ENCODE results near the gene UXT. TPM values are rescaled to one million over a fixed set of nuclear protein-coding genes. Genes with fewer than 3 reads are reported as not detected.
"Not testable (repeated sequence)": the region's sequence is repeated elsewhere in the genome, so short reads cannot be mapped to it uniquely, and the experiment has no call there.

The UXT gene
- polyA plus RNA-seq, 4 donors = 131 to 221 (median 168) TPM

GRCh38 chrX:47608130-47608810 is 50.7 kb downstream of the UXT start:
- no peaks in the 10 kb centered on the region for H3K4me1 ChIP-seq (ENCODE audit: control insufficient read depth in 3 of 3, insufficient read depth in 2 of 3, low read depth in 1 of 3, low read length in 2 of 3)
- H3K27me3 ChIP-seq (ENCODE audit: control insufficient read depth in 3 of 3, insufficient read depth in 3 of 3, low read length in 3 of 3) = no peaks in the 10 kb centered on the region
- H3K9me3 ChIP-seq (ENCODE audit: control insufficient read depth in 2 of 2, insufficient read depth in 1 of 2, low read depth in 1 of 2, low read length in 1 of 2) = no peaks in the 10 kb centered on the region
- no peak overlapping the region for H3K27ac ChIP-seq (ENCODE audit: low read depth in 1 of 3, low read length in 2 of 3)
- no peak for DNase-seq
- WGBS, 3 donors = 39 to 59% (median 50%) methylated on average over 8 to 9 of the region's 9 CpGs
- no peak for FAIRE-seq
- no peak overlapping the region for H3K4me3 ChIP-seq (ENCODE audit: low read depth in 1 of 3, low read length in 3 of 3)
- no peaks in the 10 kb centered on the region for H3K36me3 ChIP-seq (ENCODE audit: control insufficient read depth in 3 of 3, insufficient read depth in 2 of 3, low read depth in 1 of 3, low read length in 3 of 3)

GRCh38 chrX:47607091-47607490 is 51.9 kb downstream of the UXT start:
- no peak overlapping the region for H3K27ac ChIP-seq (ENCODE audit: low read depth in 1 of 3, low read length in 2 of 3)
- no peaks in the 10 kb centered on the region for H3K4me1 ChIP-seq (ENCODE audit: control insufficient read depth in 3 of 3, insufficient read depth in 2 of 3, low read depth in 1 of 3, low read length in 2 of 3)
- no peaks in the 10 kb centered on the region for H3K36me3 ChIP-seq (ENCODE audit: control insufficient read depth in 3 of 3, insufficient read depth in 2 of 3, low read depth in 1 of 3, low read length in 3 of 3)
- DNase-seq (no peak), FAIRE-seq (no peak)
- H3K4me3 ChIP-seq (ENCODE audit: low read depth in 1 of 3, low read length in 3 of 3) = no peak overlapping the region
- no peaks in the 10 kb centered on the region for H3K9me3 ChIP-seq (ENCODE audit: control insufficient read depth in 2 of 2, insufficient read depth in 1 of 2, low read depth in 1 of 2, low read length in 1 of 2)
- H3K27me3 ChIP-seq (ENCODE audit: control insufficient read depth in 3 of 3, insufficient read depth in 3 of 3, low read length in 3 of 3) = no peaks in the 10 kb centered on the region

- DNase-seq (no peak), FAIRE-seq (no peak)
- no peaks in the 10 kb centered on the region for H3K9me3 ChIP-seq (ENCODE audit: control insufficient read depth in 2 of 2, insufficient read depth in 1 of 2, low read depth in 1 of 2, low read length in 1 of 2)
- 48 to 62% (median 60%) methylated on average over 9 of the region's 9 CpGs for WGBS, 3 donors
- H3K27me3 ChIP-seq (ENCODE audit: control insufficient read depth in 3 of 3, insufficient read depth in 3 of 3, low read length in 3 of 3) = no peaks in the 10 kb centered on the region
- H3K4me3 ChIP-seq (ENCODE audit: low read depth in 1 of 3, low read length in 3 of 3) = no peak overlapping the region
- H3K4me1 ChIP-seq (ENCODE audit: control insufficient read depth in 3 of 3, insufficient read depth in 2 of 3, low read depth in 1 of 3, low read length in 2 of 3) = no peaks in the 10 kb centered on the region
- H3K36me3 ChIP-seq (ENCODE audit: control insufficient read depth in 3 of 3, insufficient read depth in 2 of 3, low read depth in 1 of 3, low read length in 3 of 3) = no peaks in the 10 kb centered on the region
- H3K27ac ChIP-seq (ENCODE audit: low read depth in 1 of 3, low read length in 2 of 3) = no peak overlapping the region
Observed at GRCh38 chrX:47605024-47605423, 54.0 kb downstream of the UXT start.

GRCh38 chrX:47603125-47603524 is 55.9 kb downstream of the UXT start:
- whole genome bisulfite sequencing, 3 donors = 82 to 100% (median 98%) methylated on average over 4 of the region's 4 CpGs
- not testable (repeated sequence) for H3K4me1 ChIP-seq (ENCODE audit: control insufficient read depth in 3 of 3, insufficient read depth in 2 of 3, low read depth in 1 of 3, low read length in 2 of 3); H3K27ac ChIP-seq (ENCODE audit: low read depth in 1 of 3, low read length in 2 of 3); H3K9me3 ChIP-seq (ENCODE audit: control insufficient read depth in 2 of 2, insufficient read depth in 1 of 2, low read depth in 1 of 2, low read length in 1 of 2); H3K36me3 ChIP-seq (ENCODE audit: control insufficient read depth in 3 of 3, insufficient read depth in 2 of 3, low read depth in 1 of 3, low read length in 3 of 3); DNase-seq; H3K4me3 ChIP-seq (ENCODE audit: low read depth in 1 of 3, low read length in 3 of 3); FAIRE-seq; H3K27me3 ChIP-seq (ENCODE audit: control insufficient read depth in 3 of 3, insufficient read depth in 3 of 3, low read length in 3 of 3)

Other genes starting within 250 kb of the UXT start
- 1 to 10 TPM; 2.9 to 7.2 (median 3.1) TPM for gene ZNF41, start 176.0 kb downstream of the UXT start, polyA plus RNA-seq
- 10 to 100 TPM; 43.0 to 92.1 (median 68.6) TPM for gene ARAF, start 98.0 kb downstream of the UXT start, polyA plus RNA-seq
- gene TIMP1, start 76.7 kb downstream of the UXT start, polyA plus RNA-seq = 100 to 1,000 TPM in 1 of 4 donors, 10 to 100 TPM in 3; 19.5 to 196 (median 61.8) TPM
- gene SYN1, start 39.3 kb downstream of the UXT start, polyA plus RNA-seq = 1 to 10 TPM in 2 of 4 donors, under 1 TPM in 1, not detected in 1; 0.27 to 3.0 (median 1.3) TPM
- gene CFP, start 29.2 kb downstream of the UXT start, polyA plus RNA-seq = 1 to 10 TPM in 3 of 4 donors, under 1 TPM in 1; 0.45 to 5.5 (median 4.0) TPM
- gene ELK1, start 8.6 kb downstream of the UXT start, polyA plus RNA-seq = 10 to 100 TPM in 3 of 4 donors, 1 to 10 TPM in 1; 8.7 to 21.9 (median 16.2) TPM
- 1 to 10 TPM in 3 of 4 donors, under 1 TPM in 1; 0.54 to 5.8 (median 2.0) TPM for gene ZNF81, start 177.7 kb upstream of the UXT start, polyA plus RNA-seq